GM18907 (cell line): ENCODE results near the gene CNTNAP5.
"Not testable (repeated sequence)": the region's sequence is repeated elsewhere in the genome, so short reads cannot be mapped to it uniquely, and the experiment has no call there.

Experiments used
- ATAC-seq: cut with Tn5 transposase; IDR thresholded peaks from one replicate; pipeline ENCODE4 v1.9.1; 2021; ENCODE audit warnings: mild to moderate bottlenecking, moderate library complexity; ENCODE audit not compliant: unreplicated experiment

The CNTNAP5 gene

DNA sequence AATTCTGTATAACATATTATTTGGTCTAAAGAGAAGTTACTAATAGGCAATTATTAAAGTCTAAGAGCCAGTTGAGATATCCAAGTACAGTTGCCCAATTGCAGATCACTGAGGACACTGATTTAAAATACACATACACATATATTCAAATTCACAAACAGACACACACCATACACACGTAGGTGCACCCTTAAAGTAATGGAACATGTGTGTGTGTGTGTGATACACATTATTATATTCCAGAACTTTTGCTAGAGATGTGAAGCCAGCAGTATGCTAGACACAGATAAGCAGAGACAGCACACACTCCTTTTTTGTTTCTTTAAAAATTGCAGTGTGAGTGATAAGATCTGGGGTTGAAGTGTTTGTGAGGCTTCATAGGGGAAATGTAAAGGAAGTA is 292.5 kb downstream of the CNTNAP5 start:
- no peak for ATAC-seq

DNA sequence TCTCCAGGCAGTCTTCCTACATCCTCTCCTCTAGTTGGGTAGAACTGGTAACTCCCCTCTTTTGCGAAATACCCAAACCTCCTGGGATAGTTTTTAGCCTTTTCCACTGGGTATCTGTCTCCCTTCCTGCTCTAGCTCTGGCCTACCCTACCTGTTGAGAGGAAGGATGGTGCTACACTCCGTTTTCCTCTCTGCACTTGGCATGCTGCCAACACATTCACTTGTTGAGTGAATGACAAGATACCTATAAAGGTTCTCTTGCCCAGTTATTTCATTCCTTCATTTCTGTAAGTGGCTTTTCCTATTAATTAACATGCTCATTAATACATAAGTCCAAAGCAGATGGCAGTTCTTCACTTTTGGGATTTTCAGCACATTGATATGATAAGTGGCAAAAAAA is 293.8 kb downstream of the CNTNAP5 start:
- no peak for ATAC-seq

DNA sequence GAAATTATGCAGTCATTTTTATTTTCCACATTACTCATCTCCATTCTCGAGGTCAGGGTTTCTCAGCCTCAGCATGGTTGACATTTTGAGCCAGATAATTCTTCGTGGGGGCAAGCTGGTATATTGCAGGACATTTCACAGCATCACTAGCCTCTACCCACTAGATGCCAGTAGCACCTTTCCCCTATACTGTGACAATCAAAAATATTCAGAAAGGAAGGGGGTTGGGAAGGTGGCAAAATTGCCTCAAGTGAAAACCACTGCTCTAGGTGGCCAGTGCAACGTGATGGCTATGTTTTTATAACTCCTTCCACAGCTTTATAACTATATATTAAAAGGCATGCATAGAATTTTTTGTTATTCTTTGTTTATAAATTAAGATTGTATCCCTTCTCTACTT is 294.5 kb downstream of the CNTNAP5 start:
- ATAC-seq = no peak

DNA sequence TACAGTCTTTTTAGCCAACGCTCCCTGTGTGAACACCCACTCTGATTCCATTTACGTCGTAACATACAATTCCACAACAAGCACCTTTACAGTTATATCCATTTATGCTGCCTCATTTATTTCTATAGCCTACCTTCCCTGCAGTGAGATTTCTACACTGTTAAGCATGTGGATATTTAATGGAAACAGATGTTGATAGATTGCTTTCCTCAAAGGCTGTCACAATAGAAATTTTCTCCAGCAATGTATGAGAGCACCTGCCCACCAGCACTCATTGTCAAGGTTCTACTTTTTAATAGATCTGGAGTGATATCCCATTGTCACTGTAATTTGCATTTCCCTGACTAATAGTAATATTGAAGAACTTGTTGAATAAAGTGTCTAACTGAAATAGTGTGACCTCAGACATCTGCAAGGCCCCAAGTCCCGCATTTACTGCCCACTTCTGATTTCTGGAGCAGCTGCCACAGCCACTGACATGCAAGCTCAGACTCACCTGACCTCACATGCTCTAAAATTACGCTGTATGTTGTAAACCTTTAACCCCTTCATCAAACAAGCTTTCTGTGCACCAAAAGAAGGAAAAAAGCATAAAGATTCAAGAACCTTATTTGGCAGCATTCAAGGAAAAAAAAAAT is 295.1 kb downstream of the CNTNAP5 start:
- ATAC-seq = no peak

DNA sequence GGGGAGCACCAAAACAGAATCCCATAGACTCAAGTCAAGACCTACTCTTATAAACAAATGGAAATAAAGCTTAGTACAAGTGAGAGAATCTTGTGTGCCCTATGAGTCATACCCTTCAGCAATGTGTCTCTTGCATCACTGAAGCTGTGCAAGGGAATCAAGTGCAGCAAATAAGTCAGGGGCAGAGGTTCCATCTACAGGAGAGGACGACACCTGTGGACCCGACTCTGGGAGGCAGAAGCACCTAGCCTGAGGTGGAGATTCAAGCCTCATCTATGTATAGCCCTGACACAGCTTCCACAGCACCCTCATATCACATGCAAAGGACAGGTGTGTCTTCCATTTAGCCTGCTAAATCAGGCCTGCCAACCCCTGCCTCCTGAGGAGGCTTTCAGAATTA is 298.2 kb downstream of the CNTNAP5 start:
- ATAC-seq = no peak

DNA sequence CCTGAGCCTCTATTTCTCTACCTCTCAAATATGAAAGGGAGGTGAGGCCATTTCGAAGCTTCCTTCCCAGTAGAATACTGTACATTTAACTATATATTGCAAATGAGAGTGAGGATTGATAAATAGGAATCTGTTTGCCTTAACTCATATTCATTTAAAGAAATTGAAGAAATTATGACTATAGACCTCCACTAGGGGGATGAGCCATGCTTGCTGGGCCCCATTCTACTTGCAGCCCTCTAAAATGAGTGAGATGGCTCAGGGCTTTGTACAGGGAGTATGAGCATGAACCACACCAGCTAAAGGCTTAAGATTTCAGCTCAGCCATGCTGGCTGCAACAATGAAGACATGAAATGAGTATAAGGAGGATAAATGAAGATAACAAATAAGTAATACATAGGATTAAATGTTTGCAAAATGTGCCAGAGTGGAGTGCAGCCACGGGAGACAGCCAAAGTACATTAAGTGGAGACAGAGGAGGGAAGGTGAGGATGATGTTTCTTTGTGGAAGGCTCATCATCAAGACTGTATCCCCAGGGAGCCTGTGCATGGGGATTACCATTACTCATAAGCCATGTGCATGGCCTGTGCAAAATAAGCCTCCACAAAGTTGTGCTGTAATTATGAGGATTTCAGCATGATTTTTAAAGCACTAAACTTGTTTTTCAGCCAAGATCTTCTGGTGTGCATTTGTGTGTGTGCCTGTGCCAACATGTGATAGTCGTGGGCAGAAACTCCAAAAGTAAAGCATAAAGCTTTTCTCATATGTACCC is 300.8 kb downstream of the CNTNAP5 start:
- no peak for ATAC-seq

DNA sequence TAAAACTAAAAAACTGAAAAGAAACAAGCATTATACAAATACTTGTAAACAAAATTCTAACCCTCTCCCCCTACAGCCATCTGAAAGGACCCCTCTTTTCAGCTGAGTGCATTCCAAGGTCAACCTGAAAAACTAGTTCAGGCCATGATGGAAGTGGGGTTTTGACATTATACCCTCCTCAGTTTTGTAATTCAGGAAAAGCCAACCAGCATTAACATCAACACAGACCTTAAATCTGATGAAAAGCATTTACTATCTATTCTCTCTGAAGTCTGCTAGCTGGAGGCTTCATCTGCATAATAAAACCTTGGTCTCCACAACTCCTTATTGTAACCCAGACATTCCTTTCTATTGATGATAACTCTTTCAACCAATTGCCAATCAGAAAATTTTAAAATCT is 302.2 kb downstream of the CNTNAP5 start:
- no peak for ATAC-seq

DNA sequence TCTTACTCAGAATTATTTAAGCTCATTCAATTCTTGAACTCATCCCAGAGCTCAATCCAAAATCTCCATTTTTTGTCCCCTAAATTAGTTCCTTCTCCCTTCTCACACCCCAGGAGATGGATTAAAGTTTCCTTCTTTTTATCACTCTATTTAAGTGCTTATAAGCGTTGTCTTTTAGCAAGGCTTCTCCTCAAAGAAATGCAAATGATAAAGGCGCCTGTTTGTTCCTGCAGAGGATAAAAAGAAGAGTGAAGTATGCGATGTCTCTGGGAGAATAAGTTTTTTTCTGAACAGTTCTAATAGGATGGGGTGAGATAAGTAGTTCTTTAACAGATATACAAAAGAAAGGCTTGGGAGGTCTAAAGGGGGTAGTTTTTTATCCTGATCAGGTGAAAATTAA is 303.3 kb downstream of the CNTNAP5 start:
- no peak for ATAC-seq

DNA sequence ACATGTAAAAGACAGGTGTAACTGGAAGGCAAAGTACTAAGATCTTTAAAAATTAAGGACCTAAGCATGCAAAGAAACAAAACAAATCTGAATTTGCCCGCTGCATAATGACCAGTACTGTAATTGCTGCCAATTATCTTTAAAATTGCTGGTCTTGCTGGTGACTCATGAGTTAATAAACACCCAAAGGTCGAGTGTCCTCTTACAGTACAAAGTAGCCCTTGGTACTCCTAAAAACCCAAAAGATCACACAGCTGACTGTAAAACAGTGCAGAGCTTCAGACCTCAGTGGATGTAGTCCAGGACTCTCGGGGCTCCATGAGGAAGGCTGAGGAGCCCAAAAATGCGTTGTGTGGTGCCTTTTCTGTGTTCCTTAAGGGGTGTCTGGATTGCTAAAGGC is 308.7 kb downstream of the CNTNAP5 start:
- no peak for ATAC-seq

DNA sequence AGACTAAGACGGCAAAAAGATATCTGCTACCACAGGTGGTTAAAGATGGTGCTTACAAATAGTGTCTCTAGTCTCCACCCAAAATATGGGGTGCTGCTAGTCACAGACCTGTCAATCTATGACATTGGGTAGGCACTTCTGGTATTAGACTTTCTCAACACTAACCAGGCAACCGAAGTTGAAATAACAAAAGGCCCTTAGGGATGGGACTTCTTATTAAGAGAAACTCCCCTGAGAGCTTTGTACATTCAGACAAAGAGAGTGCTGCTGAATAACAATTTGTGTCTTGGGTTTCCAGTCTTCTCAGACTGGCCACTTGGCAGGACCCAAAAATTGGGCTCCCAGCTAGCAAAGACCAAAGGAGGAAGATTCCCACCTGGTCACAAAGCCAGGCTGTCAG is 310.0 kb downstream of the CNTNAP5 start:
- ATAC-seq = no peak

DNA sequence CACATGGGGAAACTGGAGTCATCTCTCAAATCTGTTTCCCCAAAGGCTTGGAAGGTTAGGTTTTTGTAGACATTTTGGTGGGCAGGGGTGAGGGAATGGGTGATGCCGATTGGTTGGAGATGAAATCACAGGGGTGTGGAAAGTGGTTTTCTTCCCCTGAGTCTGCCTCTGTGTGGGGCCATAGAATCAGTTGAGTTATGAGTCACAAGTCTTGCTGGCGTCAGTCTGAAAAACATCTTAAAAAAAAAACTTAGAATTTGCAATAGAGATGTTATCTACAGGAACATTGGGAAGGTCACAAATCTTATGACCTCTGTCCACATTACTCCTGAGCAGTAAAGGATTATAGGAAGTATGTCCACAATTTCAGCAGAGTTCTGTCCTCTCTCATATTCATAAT is 314.6 kb downstream of the CNTNAP5 start:
- no peak for ATAC-seq

DNA sequence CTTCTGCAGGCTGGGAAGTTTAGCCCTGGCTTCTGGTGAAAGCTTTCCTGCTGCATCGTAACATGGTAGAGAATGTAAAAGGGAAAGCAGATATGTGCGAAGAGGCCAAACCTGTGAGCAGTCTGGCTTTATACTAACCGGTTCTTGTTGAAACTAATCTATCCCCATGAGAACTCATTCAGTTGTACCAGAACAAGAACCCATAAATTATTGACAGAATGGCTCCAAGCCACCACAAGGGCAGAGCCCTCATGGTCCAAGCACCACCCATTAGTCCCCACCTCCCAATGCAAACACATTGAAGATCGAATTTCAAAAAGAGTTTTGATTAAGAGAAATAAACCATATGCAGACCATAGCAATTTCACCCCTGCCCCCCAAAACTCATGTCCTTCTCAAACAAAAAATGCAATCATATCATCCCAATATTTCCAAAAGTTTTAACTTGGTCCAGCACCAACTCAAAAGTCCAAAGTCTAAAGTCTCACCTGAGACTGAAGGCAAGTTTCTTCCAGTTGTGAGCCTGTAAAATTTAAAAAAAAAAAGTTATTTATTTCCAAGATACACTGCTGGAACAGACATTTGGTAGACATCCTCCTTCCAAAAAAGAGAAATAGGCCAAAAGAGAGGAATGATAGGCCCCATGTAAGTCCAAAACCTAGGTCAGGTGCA is 318.9 kb downstream of the CNTNAP5 start:
- ATAC-seq = no peak

DNA sequence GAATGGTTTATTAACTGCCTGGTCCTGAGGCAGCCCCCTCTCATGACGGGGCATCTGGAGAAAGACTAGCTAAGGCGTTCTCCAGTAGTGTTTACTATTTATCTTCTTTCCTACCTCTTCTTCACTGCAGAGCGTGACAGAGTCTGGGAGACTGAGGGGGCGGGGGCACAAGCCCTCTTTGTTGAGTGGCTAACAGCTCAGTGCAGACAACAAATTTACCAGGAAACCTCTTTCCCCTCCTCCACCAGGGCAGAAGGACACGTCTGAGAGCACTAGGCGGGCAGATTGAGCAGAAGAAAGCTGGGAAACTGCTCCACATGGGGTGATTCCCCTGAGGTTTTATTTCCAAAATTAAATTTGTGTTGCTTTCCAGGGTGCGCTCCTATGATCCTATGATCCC is 322.1 kb downstream of the CNTNAP5 start:
- no peak for ATAC-seq

DNA sequence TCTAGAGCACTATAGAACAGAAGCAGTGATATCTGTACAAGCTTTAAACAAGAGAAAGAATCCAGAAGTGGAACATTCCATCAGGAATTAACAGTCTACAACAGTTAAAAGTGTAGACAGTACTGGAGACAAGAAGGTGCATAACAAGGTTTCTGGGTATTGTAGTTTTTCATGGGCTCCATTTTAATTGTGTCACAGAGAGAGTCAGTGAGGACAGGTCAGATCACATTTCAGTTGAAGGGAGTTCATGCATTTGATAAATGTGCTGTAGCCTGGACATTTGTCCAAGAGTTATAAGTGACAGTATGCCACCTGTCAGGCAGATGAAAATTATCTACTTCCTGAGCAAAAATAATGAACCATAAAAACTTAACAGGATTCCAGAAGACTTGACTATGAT is 328.6 kb downstream of the CNTNAP5 start:
- ATAC-seq = no peak

DNA sequence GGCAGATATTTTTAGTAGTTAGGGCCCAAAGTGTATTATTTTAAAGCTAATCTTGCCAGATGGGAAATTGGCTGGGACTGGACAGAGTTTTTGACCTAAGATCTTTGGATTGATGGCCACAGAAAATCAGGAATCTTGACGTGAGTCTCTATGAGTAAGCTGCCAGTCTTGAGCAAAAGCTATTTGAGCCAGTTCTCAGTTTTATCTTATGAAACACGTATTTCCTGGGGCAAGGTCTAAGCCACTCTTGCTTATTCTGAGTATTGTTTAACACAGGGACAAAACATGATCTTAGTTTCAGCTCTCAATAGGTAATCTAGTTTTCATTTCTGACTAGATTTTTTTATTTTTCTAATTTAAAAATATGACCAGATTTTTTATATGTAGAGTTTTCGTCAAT is 329.4 kb downstream of the CNTNAP5 start:
- ATAC-seq = no peak

DNA sequence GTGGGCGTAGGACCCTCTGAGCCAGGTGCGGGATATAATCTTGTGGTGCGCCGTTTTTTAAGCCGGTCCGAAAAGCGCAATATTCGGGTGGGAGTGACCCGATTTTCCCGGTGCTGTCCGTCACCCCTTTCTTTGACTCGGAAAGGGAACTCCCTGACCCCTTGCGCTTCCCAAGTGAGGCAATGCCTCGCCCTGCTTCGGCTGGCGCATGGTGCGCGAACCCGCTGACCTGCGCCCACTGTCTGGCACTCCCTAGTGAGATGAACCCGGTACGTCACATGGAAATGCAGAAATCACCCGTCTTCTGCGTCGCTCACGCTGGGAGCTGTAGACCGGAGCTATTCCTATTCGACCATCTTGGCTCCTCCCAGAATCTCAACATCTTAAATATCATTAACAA is 336.9 kb downstream of the CNTNAP5 start:
- not testable (repeated sequence) for ATAC-seq

DNA sequence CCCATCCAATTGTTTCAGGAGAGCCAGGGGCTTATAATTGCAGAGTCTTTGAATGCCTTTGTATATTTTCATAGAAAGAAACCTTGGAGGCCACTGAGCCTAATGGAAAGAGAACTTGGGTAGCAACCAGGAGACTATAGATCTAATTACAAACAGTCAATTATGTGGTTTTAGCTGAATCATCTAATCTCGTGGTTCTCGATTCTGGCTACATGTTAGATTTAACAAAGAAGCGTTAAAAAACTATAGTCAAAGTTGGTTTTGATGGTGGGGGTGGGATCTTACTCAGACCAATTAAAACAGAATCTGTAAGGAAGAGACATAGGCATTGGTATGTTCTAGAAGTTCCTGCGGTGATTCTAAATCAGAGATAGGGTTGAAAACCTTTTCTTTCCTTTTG is 344.1 kb downstream of the CNTNAP5 start:
- no peak for ATAC-seq

DNA sequence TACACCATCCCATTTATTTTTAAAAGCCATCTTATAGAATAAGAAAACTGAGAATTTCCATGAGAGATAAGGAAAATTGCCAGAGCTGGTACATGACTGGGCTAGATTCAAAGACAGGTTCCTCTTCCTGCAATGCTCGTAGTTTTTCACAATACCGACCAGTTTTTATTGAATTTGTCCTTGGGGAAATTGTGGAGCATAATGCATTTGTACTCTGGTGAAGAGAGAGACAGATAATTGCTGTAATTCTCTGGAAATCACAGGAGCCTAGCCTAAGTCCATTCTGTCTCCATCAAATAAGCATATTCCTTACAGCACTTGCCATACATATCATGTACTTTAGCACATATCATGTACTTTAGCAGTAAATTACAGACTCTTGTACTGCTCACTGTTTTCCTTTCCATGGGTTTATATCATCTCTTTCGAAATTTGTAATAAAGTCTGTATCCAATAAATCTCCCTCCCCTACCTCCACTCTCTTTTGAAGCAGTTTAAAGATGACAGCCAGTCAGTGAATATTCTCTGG is 355.2 kb downstream of the CNTNAP5 start:
- ATAC-seq = no peak

DNA sequence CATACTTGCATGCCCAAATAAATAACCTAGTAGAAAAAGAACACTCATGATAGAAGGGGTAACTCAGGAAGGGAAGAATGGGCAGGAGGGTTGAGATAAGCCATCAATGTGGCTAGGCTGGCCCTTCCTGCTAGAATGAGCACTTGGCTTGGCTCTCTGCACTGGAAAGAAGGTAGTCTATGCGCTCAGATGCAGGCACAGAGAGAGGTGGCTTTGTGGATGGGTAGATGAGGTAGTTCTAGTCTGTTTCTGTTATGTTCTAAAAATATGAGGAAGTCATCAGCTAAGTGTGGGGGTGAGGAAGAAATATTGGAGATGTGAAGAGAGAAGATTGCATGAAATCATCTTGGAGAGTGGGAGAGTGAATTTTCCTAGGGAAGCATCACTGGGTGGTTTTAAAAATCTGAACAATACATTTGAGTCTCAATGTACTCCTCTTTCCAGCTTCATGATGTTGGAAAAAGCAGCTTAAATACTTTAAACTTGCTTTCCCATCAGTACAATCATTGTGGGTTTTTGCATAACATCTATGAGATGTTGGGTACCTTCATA is 357.1 kb downstream of the CNTNAP5 start:
- no peak for ATAC-seq

DNA sequence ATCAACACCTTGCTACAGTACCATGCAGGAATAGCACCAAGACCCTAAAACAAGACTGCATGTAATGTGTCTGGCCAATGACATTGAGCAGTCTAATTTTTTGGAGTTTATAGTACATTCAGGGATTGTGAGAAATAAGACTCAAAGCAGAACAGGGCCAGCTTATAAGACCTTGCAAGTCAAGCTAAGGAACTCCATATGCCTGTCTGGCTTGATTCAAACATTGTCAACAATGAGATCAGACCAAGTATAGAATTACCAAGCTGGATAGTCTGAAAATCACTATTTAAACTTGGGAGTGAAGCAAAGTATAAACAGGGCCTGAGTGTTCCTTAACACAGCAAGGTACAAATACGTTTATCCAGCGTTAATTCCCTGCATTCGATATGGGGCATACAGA is 370.9 kb downstream of the CNTNAP5 start:
- ATAC-seq = no peak

DNA sequence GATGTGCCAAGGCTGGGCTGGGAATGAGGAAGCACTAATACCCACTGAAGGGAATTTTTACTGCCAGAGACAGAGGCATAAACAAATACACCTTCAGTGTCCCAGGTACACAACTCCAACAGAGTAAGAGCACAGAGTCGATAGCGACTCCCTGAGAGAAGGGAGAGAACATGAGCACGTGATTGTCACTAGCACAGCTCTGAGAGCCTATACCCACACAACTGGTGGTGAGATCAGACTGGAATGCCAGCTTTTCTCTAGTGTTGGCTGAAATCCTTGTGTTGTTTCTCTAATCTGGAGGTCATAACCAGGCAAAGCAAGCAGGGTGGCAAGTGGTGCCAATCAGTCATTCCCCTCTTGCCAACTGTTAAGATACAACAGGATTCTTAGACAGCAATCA is 377.2 kb downstream of the CNTNAP5 start:
- no peak for ATAC-seq
